ENCODE data around the gene ZNF605. TPM values are rescaled to one million over a fixed set of nuclear protein-coding genes. Genes with fewer than 3 reads are reported as not detected.
A peak's percentile ranks its signal among the peaks of the same experiment; 100 is the strongest.
"Not testable (repeated sequence)": the region's sequence is repeated elsewhere in the genome, so short reads cannot be mapped to it uniquely, and the experiment has no call there.

Gene ZNF605
- total RNA-seq, 3 donors from 2014 or later = 3.9 to 5.0 (median 4.9) TPM

DNA sequence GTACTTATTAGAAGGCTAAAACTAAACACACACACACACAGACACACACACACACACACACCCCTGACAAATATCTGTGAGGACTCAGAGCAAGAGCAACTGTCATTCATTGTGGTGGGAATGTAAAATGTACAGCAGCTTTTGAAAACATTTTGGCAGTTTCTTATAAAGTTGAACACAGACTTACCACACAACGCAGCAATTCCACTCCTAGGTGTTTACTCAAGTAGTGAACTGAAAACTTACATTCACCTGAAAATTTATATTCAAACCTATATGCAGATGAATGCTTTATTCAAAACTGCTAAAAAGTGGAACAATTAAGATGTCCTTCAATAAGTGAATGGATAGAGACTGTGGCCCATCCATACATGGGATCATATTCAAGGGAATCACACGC is 18.6 kb downstream of the ZNF605 start:
- peaks cover 47% of the 10 kb centered on the region for H3K9me3 Mint-ChIP-seq
- no peak overlapping the region for H3K4me3 Mint-ChIP-seq
- H3K27me3 Mint-ChIP-seq (ENCODE audit: low read depth) = no peaks in the 10 kb centered on the region
- H3K36me3 Mint-ChIP-seq (ENCODE audit: insufficient read depth) = peaks cover 36% of the 10 kb centered on the region
- ATAC-seq = no peak
- no peak for DNase-seq
- no peaks in the 10 kb centered on the region for H3K4me1 Mint-ChIP-seq (ENCODE audit: low read depth)

DNA sequence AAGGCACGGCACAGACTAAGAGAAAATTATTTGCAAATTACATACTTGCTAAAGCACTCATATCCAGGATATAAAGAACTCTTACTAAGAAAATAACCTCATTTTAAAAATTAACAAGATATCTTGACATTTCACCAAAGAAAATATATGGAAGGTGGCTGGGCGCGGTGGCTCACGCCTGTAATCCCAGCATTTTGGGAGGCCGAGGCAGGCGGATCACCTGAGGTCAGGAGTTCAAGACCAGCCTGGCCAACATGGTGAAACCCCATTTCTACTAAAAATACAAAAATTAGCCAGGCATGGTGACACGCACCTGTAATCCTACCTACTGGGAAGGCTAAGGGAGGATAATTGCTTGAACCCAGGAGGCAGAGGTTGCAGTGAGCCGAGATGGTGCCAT is 19.2 kb downstream of the ZNF605 start:
- H3K27me3 Mint-ChIP-seq (ENCODE audit: low read depth); H3K4me3 Mint-ChIP-seq; DNase-seq; ATAC-seq; H3K4me1 Mint-ChIP-seq (ENCODE audit: low read depth): not testable (repeated sequence)
- H3K9me3 Mint-ChIP-seq = peaks cover 49% of the 10 kb centered on the region
- peaks cover 35% of the 10 kb centered on the region for H3K36me3 Mint-ChIP-seq (ENCODE audit: insufficient read depth)

DNA sequence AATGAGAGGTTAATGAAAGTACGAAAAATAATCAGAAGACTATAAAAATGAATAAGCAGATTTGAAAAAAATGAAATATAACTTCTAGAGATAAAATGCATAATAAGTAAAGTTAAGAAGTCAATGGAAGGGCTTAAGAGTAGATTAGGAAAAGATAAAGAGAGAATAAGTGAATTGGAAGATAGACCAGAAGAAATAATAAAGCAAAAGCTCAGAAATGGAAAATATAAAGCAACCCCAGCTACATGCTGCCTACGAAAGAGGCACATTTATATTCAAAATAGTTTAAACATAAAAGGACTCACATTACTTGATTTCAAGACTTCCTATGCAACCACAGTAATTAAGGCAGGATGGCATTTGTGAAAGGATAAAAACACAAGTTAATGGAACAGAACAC is 19.9 kb downstream of the ZNF605 start:
- Mint-ChIP-seq H3K9me3 (peaks cover 45% of the 10 kb centered on the region), H3K4me3 (no peak overlapping the region), H3K27me3 (ENCODE audit: low read depth) (no peaks in the 10 kb centered on the region), H3K4me1 (ENCODE audit: low read depth) (no peaks in the 10 kb centered on the region), H3K36me3 (ENCODE audit: insufficient read depth) (peaks cover 33% of the 10 kb centered on the region)
- ATAC-seq (no peak), DNase-seq (no peak)

DNA sequence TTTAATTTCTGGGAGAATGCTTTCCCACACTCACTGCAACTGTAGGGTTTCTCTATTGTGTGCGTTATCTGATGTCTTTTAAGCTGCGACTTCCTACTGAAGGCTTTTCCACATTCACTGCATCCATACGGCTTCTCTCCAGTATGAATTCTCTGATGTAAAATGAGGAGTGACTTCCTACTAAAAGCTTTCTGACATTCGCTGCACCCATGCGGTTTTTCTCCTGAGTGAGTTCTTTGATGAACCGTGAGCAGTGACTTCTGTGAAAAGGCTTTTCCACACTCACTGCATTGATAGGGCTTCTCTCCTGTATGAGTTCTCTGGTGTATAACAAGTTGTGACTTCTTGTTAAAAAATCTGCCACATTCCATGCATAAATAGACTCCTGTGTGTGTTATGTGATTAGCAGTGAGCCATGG is 29.7 kb downstream of the ZNF605 start:
- Mint-ChIP-seq H3K4me1 (ENCODE audit: low read depth) (no peaks in the 10 kb centered on the region), H3K27me3 (ENCODE audit: low read depth) (no peaks in the 10 kb centered on the region), H3K9me3 (peaks cover 64% of the 10 kb centered on the region), H3K4me3 (no peak overlapping the region), H3K36me3 (ENCODE audit: insufficient read depth) (peaks cover 45% of the 10 kb centered on the region)
- ATAC-seq (no peak), DNase-seq (no peak)

DNA sequence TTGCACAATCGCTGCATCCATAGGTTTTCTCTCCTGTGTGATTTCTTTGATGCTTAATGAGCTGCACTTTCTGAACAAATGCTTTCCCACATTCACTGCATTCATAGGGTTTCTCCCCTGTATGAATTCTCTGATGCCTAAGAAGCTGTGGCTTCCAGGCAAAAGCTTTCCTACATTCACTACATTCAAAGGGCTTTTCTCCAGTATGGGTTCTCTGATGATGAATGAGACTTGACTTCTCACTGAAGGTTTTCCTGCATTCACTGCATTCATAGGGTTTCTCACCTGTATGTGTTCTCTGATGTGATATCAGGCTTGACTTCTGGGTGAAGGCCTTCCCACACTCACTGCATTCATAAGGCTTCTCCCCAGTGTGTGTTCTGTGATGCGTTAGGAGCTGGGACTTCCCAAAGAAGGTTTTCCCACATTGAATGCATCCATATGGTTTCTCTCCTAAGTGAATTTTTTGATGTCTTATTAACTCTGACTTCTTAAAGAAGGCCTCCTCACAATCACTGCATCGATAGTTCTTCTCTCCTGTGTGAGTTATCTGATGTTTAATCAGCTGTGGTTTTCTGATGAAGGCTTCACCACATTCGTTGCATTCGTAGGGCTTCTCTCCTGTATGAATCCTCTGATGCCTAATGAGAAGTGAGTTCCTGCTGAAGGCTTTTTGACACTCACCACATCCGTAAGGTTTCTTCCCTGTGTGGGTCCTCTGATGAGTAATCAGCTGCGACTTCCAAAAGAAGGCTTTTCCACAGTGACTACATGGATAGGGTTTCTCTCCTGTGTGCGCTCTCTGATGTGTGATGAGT is 30.3 kb downstream of the ZNF605 start:
- ATAC-seq (no peak), DNase-seq (no peak)
- H3K4me1 Mint-ChIP-seq (ENCODE audit: low read depth) = no peaks in the 10 kb centered on the region
- H3K4me3 Mint-ChIP-seq = no peak overlapping the region
- H3K27me3 Mint-ChIP-seq (ENCODE audit: low read depth) = no peaks in the 10 kb centered on the region
- H3K36me3 Mint-ChIP-seq (ENCODE audit: insufficient read depth) = peaks cover 41% of the 10 kb centered on the region
- H3K9me3 Mint-ChIP-seq = peaks cover 64% of the 10 kb centered on the region

DNA sequence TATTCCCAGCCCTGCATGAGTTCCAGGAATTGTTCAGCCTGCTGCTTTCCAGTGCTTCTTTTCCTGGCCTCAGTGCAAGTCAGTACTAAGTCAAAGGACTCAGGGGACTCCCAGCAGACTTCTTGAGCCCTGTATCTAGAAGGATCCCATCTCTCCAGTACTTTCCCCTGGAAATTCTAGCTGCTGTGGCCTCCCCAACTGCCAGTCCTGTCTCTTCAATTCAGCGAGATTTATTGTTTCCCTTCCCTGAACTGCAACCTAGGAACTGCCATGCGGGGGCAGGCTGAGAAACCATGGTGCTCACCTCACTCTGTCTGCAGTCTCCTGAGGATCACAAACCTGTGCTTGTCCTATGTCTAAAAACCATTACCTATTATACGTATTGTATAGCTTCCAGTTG is 31.8 kb downstream of the ZNF605 start:
- Mint-ChIP-seq H3K36me3 (ENCODE audit: insufficient read depth) (peaks cover 33% of the 10 kb centered on the region), H3K27me3 (ENCODE audit: low read depth) (no peaks in the 10 kb centered on the region), H3K9me3 (peaks cover 60% of the 10 kb centered on the region), H3K4me3 (no peak overlapping the region), H3K4me1 (ENCODE audit: low read depth) (no peaks in the 10 kb centered on the region)
- DNase-seq = no peak
- no peak for ATAC-seq

DNA sequence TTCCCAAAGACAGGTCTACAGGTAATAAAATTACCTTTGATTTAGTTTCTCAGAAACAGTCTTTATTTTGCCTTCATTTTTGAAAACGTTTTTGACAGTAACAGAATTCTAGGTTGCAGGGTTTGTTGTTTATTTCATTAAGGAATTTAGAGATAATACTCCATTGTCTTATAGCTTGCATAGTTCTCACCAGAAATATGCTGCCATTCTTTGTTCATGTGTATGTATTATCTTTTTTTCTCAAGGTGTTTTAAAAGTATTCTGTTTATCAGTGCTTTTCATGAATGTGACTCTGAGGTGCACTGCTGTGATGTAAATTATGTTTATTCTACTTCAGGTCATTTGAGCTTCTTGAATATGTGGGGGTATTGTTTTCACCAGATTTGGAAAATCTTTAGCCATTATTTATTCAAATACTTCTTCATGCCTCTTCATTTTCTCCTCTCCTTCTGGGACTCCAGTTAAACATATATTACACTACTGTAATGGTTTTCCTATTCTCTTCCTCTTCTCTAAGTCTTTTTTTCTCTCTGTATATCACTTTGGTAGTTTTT is 32.7 kb downstream of the ZNF605 start:
- ATAC-seq = no peak
- no peaks in the 10 kb centered on the region for H3K27me3 Mint-ChIP-seq (ENCODE audit: low read depth)
- peaks cover 56% of the 10 kb centered on the region for H3K9me3 Mint-ChIP-seq
- H3K4me1 Mint-ChIP-seq (ENCODE audit: low read depth) = no peaks in the 10 kb centered on the region
- DNase-seq = no peak
- H3K36me3 Mint-ChIP-seq (ENCODE audit: insufficient read depth) = peaks cover 25% of the 10 kb centered on the region
- H3K4me3 Mint-ChIP-seq = no peak overlapping the region

DNA sequence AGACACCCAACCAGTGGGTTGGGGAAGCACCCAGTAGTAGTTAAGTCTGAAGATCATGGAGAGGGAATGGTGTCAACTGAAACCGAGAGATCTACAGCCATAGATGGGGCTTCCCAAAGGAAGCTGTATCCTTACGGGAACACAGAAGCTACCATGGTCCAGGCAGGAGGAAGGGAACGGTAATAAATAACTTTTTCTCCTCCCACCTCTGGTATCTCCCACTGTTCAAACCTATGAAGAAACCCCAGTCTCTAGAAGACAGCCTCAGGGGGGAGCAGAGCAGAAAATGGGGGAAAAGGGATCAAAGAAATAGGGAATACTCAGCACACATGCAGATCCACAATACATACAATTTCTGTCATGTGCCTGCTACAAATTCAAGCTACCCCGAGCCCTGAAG is 33.4 kb downstream of the ZNF605 start:
- no peaks in the 10 kb centered on the region for H3K4me1 Mint-ChIP-seq (ENCODE audit: low read depth)
- ATAC-seq (no peak), DNase-seq (no peak)
- no peaks in the 10 kb centered on the region for H3K27me3 Mint-ChIP-seq (ENCODE audit: low read depth)
- peaks cover 25% of the 10 kb centered on the region for H3K36me3 Mint-ChIP-seq (ENCODE audit: insufficient read depth)
- H3K9me3 Mint-ChIP-seq = peaks cover 63% of the 10 kb centered on the region
- H3K4me3 Mint-ChIP-seq = no peak overlapping the region

DNA sequence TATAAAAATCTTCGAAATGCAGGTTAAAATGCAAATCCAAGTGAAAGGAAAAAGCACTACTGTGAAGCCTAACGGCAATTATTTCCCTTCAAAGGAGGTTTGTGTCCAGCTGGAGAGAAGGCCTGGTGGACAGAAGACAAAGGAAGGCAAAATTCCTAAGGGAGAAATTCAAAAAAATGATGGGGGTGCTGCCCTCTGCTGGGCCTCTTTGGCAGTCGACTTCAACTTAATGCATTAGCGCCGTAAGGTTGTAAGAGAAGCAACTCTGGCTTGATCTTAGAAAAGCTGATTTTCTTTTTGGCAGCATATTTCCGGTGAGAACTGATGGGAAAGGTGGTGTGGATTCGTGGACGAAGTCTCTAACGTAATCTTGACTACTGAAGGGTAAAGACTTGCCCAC is 34.4 kb downstream of the ZNF605 start:
- DNase-seq (no peak), ATAC-seq (no peak)
- Mint-ChIP-seq H3K4me3 (no peak overlapping the region), H3K4me1 (ENCODE audit: low read depth) (no peaks in the 10 kb centered on the region), H3K27me3 (ENCODE audit: low read depth) (no peaks in the 10 kb centered on the region), H3K36me3 (ENCODE audit: insufficient read depth) (peaks cover 21% of the 10 kb centered on the region), H3K9me3 (peaks cover 59% of the 10 kb centered on the region)

DNA sequence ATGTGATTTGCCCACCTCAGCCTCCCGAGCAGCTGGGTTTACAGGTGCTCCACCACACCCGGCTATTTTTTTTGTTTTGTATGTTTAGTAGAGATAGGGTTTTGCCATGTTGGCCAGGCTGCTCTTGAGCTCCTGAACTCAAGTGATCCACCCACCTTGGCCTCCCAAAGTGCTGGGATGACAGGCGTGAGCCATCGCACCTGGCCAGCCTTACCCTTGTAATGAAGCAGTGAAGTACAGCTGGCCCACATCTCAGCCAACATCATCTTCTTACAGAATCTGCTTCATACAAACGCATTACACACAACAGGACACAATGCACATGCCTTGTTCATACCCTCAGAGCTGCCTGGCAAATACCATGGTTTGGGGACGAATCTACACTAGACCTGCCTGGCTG is 37.4 kb downstream of the ZNF605 start:
- ATAC-seq (no peak), DNase-seq (no peak)
- no peaks in the 10 kb centered on the region for H3K4me1 Mint-ChIP-seq (ENCODE audit: low read depth)
- H3K9me3 Mint-ChIP-seq = peaks cover 49% of the 10 kb centered on the region
- peaks cover 9% of the 10 kb centered on the region for H3K36me3 Mint-ChIP-seq (ENCODE audit: insufficient read depth)
- H3K27me3 Mint-ChIP-seq (ENCODE audit: low read depth) = no peaks in the 10 kb centered on the region
- no peak overlapping the region for H3K4me3 Mint-ChIP-seq

DNA sequence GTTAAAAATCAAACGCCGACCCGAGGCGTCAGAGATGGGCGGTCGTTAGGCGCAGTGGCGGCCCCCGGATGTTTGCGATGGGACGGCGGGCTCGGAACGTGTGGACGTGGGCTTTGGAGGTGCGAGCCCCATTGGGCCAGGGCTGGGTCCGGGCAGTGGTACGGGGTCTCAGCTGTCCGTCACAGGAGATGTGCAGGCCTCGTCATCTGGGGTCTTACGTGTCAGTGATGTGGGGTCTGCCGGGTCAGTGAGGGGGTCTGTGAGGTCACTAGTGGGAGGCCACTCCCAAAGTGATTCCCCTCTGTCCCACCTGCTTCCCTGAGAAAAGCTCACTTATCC is 47.1 kb downstream of the ZNF605 start:
- H3K9me3 Mint-ChIP-seq = peaks cover 14% of the 10 kb centered on the region
- peaks cover 5% of the 10 kb centered on the region for H3K36me3 Mint-ChIP-seq (ENCODE audit: insufficient read depth)
- ATAC-seq = no peak
- no peak for DNase-seq
- H3K4me3 Mint-ChIP-seq = peak overlapping the region; percentile 89
- H3K27me3 Mint-ChIP-seq (ENCODE audit: low read depth) = no peaks in the 10 kb centered on the region
- peaks cover 18% of the 10 kb centered on the region for H3K4me1 Mint-ChIP-seq (ENCODE audit: low read depth)

DNA sequence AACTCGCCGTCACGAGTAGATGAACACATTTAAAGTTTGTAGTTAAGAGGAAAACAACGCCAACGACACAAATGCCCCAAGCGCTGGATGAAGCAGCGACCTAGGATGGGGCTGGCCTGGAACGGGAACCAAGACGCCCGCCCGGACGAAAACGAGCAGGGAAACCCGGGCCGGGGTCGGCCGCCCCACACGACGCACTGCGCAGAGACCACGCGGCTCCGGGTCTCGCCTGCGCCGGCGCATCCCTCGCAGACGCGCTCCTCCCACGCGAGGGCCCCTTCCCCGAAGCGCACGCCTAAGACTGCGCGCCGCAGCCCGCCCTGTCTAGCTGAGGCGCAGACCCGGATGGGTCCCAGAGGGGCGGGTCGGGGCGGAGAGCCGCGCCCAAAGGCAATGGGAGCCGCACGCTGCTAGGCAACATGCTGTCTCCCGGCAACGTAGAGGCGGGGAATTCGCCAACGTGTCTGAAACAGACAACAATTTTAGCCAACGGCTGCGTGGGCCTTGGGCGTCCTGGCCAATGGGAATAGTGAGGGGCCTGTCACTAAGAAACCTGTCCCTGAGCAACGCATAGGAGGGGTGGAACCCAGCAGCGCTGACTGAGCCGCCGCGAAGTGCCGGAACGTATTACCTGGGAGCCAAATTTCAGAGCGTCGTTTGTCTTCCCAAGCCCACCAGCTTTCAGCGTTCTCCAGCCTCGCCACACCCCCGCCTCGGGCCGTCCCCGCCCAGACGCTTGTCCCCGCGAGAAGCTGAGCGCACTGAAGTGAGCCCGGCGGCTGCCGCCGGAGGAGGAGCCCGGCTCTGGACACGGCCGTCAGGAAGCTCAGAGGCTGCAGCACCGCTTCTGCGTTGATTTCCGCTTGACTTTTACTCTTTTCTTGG is 47.7 kb downstream of the ZNF605 start:
- Mint-ChIP-seq H3K4me3 (peak overlapping the region; percentile 89), H3K27me3 (ENCODE audit: low read depth) (no peaks in the 10 kb centered on the region), H3K9me3 (peaks cover 8% of the 10 kb centered on the region), H3K4me1 (ENCODE audit: low read depth) (peaks cover 18% of the 10 kb centered on the region), H3K36me3 (ENCODE audit: insufficient read depth) (peaks cover 5% of the 10 kb centered on the region)
- peak; percentile 95 for ATAC-seq
- DNase-seq = peak; percentile 95

DNA sequence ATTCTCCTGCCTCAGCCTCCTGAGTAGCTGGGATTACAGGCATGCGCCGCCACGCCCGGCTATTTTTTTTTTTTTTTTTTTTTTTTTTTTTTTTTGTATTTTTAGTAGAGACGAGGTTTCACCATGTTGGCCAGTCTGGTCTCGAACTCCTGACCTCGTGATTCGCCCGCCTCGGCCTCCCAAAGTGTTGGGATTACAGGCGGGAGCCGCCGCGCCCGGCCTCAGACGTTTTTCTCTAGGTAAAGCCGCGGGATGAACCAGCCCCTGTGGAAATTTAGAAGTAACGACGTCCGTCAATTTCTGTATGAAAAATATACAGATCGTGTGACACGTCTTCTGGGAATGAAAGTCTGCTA is 48.3 kb downstream of the ZNF605 start:
- not testable (repeated sequence) for DNase-seq; ATAC-seq; H3K27me3 Mint-ChIP-seq (ENCODE audit: low read depth); H3K9me3 Mint-ChIP-seq; H3K36me3 Mint-ChIP-seq (ENCODE audit: insufficient read depth)
- H3K4me3 Mint-ChIP-seq = peak overlapping the region; percentile 89
- peaks cover 18% of the 10 kb centered on the region for H3K4me1 Mint-ChIP-seq (ENCODE audit: low read depth)

DNA sequence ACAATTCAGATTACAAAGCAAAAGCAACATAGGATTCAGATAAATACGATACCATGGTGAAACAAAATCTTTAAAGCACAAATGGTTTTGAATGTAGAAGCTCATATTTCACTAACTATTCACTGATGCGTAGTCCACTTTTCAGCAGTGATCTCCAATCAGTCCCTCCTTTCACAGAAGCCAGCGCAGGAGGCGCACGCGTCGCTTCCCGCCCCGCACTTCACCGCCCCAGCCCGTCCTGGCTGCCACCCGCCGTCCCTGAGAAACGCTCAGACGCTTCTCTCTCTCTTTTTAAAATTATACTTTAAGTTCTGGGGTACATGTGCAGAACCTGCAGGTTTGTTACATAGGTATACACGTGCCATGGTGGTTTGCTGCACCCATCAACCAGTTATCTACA is 48.9 kb downstream of the ZNF605 start:
- Mint-ChIP-seq H3K9me3 (peaks cover 3% of the 10 kb centered on the region), H3K4me1 (ENCODE audit: low read depth) (peaks cover 18% of the 10 kb centered on the region), H3K4me3 (peak overlapping the region; percentile 35), H3K27me3 (ENCODE audit: low read depth) (no peaks in the 10 kb centered on the region), H3K36me3 (ENCODE audit: insufficient read depth) (peaks cover 3% of the 10 kb centered on the region)
- DNase-seq (no peak), ATAC-seq (no peak)
